ENCODE measurements around the gene CACHD1. TPM values are rescaled to one million over a fixed set of nuclear protein-coding genes. Genes with fewer than 3 reads are reported as not detected.

CACHD1 gene
- total RNA-seq, 1 donor from 2014 or later, result 0.23 TPM

GRCh38 chr1:64680599-64680998 is 210.7 kb downstream of the CACHD1 start:
- H3K9me3 Mint-ChIP-seq, result no peaks in the 10 kb centered on the region
- H3K4me3 Mint-ChIP-seq, result no peak overlapping the region
- intact Hi-C loops (cut with micrococcal nuclease), result no loop called here
- DNase-seq, result no peak
- H3K27ac Mint-ChIP-seq, result no peak overlapping the region
- H3K4me1 Mint-ChIP-seq, result no peaks in the 10 kb centered on the region
- no peaks in the 10 kb centered on the region for H3K36me3 Mint-ChIP-seq (ENCODE audit: low read depth)
- peaks cover 2% of the 10 kb centered on the region for H3K27me3 Mint-ChIP-seq

GRCh38 chr1:64681043-64681442 is 211.1 kb downstream of the CACHD1 start:
- intact Hi-C loops (cut with micrococcal nuclease), result no loop called here
- no peaks in the 10 kb centered on the region for H3K4me1 Mint-ChIP-seq

GRCh38 chr1:64683419-64683818 is 213.5 kb downstream of the CACHD1 start:
- intact Hi-C loops (cut with micrococcal nuclease), result no loop called here
- H3K27me3 Mint-ChIP-seq, result peaks cover 4% of the 10 kb centered on the region

More at GRCh38 chr1:64681043-64681442, 211.1 kb downstream of the CACHD1 start:
- peaks cover 4% of the 10 kb centered on the region for H3K27me3 Mint-ChIP-seq
- H3K36me3 Mint-ChIP-seq (ENCODE audit: low read depth), result no peaks in the 10 kb centered on the region
- H3K4me3 Mint-ChIP-seq, result no peak overlapping the region
- no peak for DNase-seq
- no peak overlapping the region for H3K27ac Mint-ChIP-seq
- no peaks in the 10 kb centered on the region for H3K9me3 Mint-ChIP-seq

GRCh38 chr1:64685217-64685616 is 215.3 kb downstream of the CACHD1 start:
- Mint-ChIP-seq H3K4me3 (no peak overlapping the region), H3K4me1 (no peaks in the 10 kb centered on the region)
- intact Hi-C loops (cut with micrococcal nuclease), result no loop called here

More at GRCh38 chr1:64683419-64683818, 213.5 kb downstream of the CACHD1 start:
- no peak for DNase-seq
- Mint-ChIP-seq H3K36me3 (ENCODE audit: low read depth) (no peaks in the 10 kb centered on the region), H3K27ac (no peak overlapping the region), H3K4me1 (no peaks in the 10 kb centered on the region), H3K4me3 (no peak overlapping the region), H3K9me3 (no peaks in the 10 kb centered on the region)

GRCh38 chr1:64685765-64686341 is 215.9 kb downstream of the CACHD1 start:
- no peaks in the 10 kb centered on the region for H3K36me3 Mint-ChIP-seq (ENCODE audit: low read depth)
- peaks cover 4% of the 10 kb centered on the region for H3K27me3 Mint-ChIP-seq
- no peaks in the 10 kb centered on the region for H3K4me1 Mint-ChIP-seq
- H3K9me3 Mint-ChIP-seq, result no peaks in the 10 kb centered on the region
- H3K4me3 Mint-ChIP-seq, result no peak overlapping the region
- intact Hi-C loops (cut with micrococcal nuclease), result loop anchor here (1.0 kb wide), 2 partner anchors 138 to 1001 kb away; no protein-coding TSS in a partner anchor
- DNase-seq, result no peak
- H3K27ac Mint-ChIP-seq, result no peak overlapping the region

More at GRCh38 chr1:64685217-64685616, 215.3 kb downstream of the CACHD1 start:
- H3K27ac Mint-ChIP-seq, result no peak overlapping the region
- H3K36me3 Mint-ChIP-seq (ENCODE audit: low read depth), result no peaks in the 10 kb centered on the region
- H3K9me3 Mint-ChIP-seq, result no peaks in the 10 kb centered on the region
- DNase-seq, result no peak
- H3K27me3 Mint-ChIP-seq, result peaks cover 4% of the 10 kb centered on the region

- Mint-ChIP-seq H3K36me3 (ENCODE audit: low read depth) (no peaks in the 10 kb centered on the region), H3K4me1 (peaks cover 7% of the 10 kb centered on the region), H3K9me3 (no peaks in the 10 kb centered on the region), H3K27ac (no peak overlapping the region), H3K4me3 (no peak overlapping the region), H3K27me3 (peaks cover 4% of the 10 kb centered on the region)
- intact Hi-C loops (cut with micrococcal nuclease), result loop anchor here (1.0 kb wide), 2 partner anchors 137 to 1000 kb away; no protein-coding TSS in a partner anchor
- DNase-seq, result peak; percentile 70
Measured at GRCh38 chr1:64686828-64687724, 217.1 kb downstream of the CACHD1 start.

- Mint-ChIP-seq H3K27ac (no peak overlapping the region), H3K9me3 (no peaks in the 10 kb centered on the region), H3K4me3 (no peak overlapping the region), H3K4me1 (peaks cover 7% of the 10 kb centered on the region), H3K27me3 (peaks cover 4% of the 10 kb centered on the region), H3K36me3 (ENCODE audit: low read depth) (no peaks in the 10 kb centered on the region)
- DNase-seq, result no peak
- intact Hi-C loops (cut with micrococcal nuclease), result no loop called here
Measured at GRCh38 chr1:64687725-64688327, 217.9 kb downstream of the CACHD1 start.

GRCh38 chr1:64691626-64692025 is 221.7 kb downstream of the CACHD1 start:
- intact Hi-C loops (cut with micrococcal nuclease), result no loop called here
- peak; percentile 56 for DNase-seq
- Mint-ChIP-seq H3K4me3 (no peak overlapping the region), H3K27ac (no peak overlapping the region), H3K9me3 (no peaks in the 10 kb centered on the region), H3K27me3 (no peaks in the 10 kb centered on the region), H3K36me3 (ENCODE audit: low read depth) (no peaks in the 10 kb centered on the region), H3K4me1 (peaks cover 7% of the 10 kb centered on the region)

GRCh38 chr1:64692911-64693310 is 223.0 kb downstream of the CACHD1 start:
- Mint-ChIP-seq H3K27me3 (no peaks in the 10 kb centered on the region), H3K4me1 (peaks cover 7% of the 10 kb centered on the region), H3K9me3 (no peaks in the 10 kb centered on the region), H3K4me3 (no peak overlapping the region), H3K27ac (no peak overlapping the region), H3K36me3 (ENCODE audit: low read depth) (no peaks in the 10 kb centered on the region)
- DNase-seq, result no peak
- intact Hi-C loops (cut with micrococcal nuclease), result no loop called here

- DNase-seq, result no peak
- Mint-ChIP-seq H3K27me3 (no peaks in the 10 kb centered on the region), H3K4me3 (no peak overlapping the region), H3K9me3 (no peaks in the 10 kb centered on the region), H3K36me3 (ENCODE audit: low read depth) (no peaks in the 10 kb centered on the region), H3K27ac (no peak overlapping the region), H3K4me1 (peaks cover 7% of the 10 kb centered on the region)
- intact Hi-C loops (cut with micrococcal nuclease), result no loop called here
Measured at GRCh38 chr1:64693406-64693805, 223.5 kb downstream of the CACHD1 start.

- Mint-ChIP-seq H3K9me3 (no peaks in the 10 kb centered on the region), H3K36me3 (ENCODE audit: low read depth) (no peaks in the 10 kb centered on the region), H3K4me3 (no peak overlapping the region), H3K27ac (no peak overlapping the region), H3K27me3 (no peaks in the 10 kb centered on the region), H3K4me1 (no peaks in the 10 kb centered on the region)
- no peak for DNase-seq
- intact Hi-C loops (cut with micrococcal nuclease), result no loop called here
Measured at GRCh38 chr1:64696879-64697278, 226.9 kb downstream of the CACHD1 start.

- DNase-seq, result no peak
- no peaks in the 10 kb centered on the region for H3K9me3 Mint-ChIP-seq
- H3K36me3 Mint-ChIP-seq (ENCODE audit: low read depth), result no peaks in the 10 kb centered on the region
- intact Hi-C loops (cut with micrococcal nuclease), result no loop called here
- no peaks in the 10 kb centered on the region for H3K27me3 Mint-ChIP-seq
- H3K4me1 Mint-ChIP-seq, result no peaks in the 10 kb centered on the region
- no peak overlapping the region for H3K4me3 Mint-ChIP-seq
- H3K27ac Mint-ChIP-seq, result no peak overlapping the region
Measured at GRCh38 chr1:64699327-64699726, 229.4 kb downstream of the CACHD1 start.

- H3K9me3 Mint-ChIP-seq, result no peaks in the 10 kb centered on the region
- no peaks in the 10 kb centered on the region for H3K36me3 Mint-ChIP-seq (ENCODE audit: low read depth)
- H3K27ac Mint-ChIP-seq, result no peak overlapping the region
- H3K4me3 Mint-ChIP-seq, result no peak overlapping the region
- DNase-seq, result no peak
- no peaks in the 10 kb centered on the region for H3K4me1 Mint-ChIP-seq
- intact Hi-C loops (cut with micrococcal nuclease), result no loop called here
- peaks cover 2% of the 10 kb centered on the region for H3K27me3 Mint-ChIP-seq
Measured at GRCh38 chr1:64701071-64701470, 231.1 kb downstream of the CACHD1 start.

GRCh38 chr1:64701886-64702285 is 232.0 kb downstream of the CACHD1 start:
- H3K4me1 Mint-ChIP-seq, result no peaks in the 10 kb centered on the region
- no peak overlapping the region for H3K27ac Mint-ChIP-seq
- H3K9me3 Mint-ChIP-seq, result no peaks in the 10 kb centered on the region
- H3K27me3 Mint-ChIP-seq, result peaks cover 2% of the 10 kb centered on the region
- DNase-seq, result no peak
- intact Hi-C loops (cut with micrococcal nuclease), result no loop called here
- H3K36me3 Mint-ChIP-seq (ENCODE audit: low read depth), result no peaks in the 10 kb centered on the region
- H3K4me3 Mint-ChIP-seq, result no peak overlapping the region
